HG02588 (cell line): Measurements from ENCODE around the gene KMT5B.

Source experiments
- ATAC-seq: cut with Tn5 transposase; IDR thresholded peaks from one replicate; pipeline ENCODE4 v1.9.1; 2021; ENCODE audit warnings: mild to moderate bottlenecking, moderate library complexity; ENCODE audit not compliant: unreplicated experiment

Gene KMT5B

DNA sequence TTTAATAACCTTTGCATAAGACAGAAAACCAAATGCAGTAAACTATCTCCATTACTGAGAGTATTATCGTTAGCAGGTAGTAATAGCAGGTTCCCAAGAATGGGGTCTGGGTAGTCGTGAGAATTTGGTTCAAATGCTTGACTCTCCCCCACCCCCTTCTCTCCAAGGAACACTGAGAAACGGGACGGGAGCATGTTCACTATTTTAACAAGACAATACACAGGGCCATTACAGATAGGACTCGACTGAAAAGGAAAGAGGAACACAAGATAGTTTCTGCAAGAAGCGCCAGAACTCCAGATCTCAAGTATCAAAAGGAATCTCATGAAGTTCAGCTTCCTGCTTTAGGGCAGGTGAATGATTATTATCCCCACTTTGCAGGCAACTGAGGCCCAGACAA is 27.0 kb downstream of the KMT5B start:
- no peak for ATAC-seq

DNA sequence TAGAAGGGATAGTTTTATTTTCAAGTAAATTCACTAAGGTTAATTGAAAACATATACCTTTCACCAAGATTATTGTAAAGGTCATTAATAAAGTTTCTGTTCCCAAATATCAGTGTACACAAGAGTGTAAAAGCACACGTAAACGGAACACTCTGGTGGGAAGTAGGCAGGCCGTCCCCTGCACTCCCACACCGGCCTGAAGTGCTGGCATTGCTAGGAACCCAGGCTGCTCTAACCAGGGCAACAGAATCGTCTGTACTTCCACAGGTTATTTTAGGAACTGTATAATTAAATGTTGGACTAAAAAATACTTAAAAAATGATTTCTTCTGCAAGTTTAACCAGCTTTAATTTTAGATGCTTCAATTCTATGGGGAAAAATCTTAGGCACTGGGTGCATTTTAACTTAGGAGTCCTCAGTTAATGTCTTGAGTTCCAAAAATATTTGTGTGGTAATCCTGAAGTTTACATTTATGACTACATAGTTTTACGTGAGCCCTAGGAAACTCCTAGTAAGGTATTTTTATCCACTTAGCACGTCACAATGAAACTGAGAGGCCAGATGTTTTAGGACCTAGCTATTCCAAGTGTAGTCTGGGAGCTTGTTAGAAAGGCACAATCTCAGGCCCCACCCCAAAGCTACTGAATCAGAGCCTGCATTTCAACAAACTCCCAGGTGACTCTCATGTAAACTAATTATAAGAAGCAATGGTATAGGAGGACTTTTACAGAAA is 31.2 kb downstream of the KMT5B start:
- no peak for ATAC-seq

DNA sequence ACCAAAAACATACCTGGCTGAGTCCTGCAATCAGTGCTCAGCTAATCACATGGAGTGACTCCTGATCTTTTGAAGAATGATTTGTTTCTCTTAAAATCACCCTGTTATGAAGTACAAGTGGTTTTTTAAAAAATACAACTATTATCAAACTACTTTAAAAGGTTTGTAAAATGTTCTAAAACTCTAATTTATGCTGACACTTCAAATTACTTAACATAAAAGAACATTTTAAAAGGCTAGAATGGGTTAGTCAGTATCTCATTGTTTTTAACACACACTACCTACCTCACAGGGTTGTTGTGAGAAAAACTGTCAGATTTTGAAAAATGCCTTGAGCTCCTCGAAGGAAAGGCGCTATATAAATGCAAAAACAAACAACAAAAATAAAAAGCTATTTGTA is 33.2 kb downstream of the KMT5B start:
- no peak for ATAC-seq

DNA sequence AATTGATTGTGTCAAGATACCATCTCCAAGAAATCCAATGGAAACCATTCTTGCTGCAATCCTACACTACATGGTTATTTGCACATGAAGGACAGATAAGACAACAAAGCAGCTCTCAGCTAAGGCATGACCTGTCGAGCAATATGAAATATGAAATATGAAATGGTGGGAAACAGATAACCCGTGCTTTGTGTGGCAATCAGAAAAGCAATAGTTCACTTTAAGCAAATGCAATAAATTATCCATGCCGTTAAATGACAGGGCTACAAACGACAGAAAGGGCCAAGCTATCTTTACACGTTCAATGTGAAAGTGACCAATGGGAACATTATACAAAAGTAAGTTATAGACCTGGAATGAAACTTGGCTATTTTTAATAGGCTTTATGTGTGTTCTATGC is 35.2 kb downstream of the KMT5B start:
- no peak for ATAC-seq

DNA sequence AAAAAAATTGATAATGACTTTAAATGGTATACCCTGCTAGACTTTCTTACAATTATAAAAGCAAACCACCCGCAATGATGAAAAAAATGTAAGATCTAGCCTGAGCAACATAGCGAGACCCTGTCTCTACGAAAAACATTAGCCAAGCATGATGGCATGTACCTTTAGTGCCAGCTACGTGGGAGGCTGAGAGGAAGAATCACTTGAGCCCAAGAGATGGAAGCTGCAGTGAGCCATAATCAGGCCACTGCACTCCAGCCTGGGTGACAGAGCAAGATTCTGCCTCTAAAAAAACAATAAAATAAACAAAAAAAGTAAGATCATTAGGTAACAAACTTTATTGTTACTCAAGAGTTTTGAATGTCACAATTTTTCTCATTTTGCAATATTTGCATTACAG is 39.2 kb downstream of the KMT5B start:
- no peak for ATAC-seq

DNA sequence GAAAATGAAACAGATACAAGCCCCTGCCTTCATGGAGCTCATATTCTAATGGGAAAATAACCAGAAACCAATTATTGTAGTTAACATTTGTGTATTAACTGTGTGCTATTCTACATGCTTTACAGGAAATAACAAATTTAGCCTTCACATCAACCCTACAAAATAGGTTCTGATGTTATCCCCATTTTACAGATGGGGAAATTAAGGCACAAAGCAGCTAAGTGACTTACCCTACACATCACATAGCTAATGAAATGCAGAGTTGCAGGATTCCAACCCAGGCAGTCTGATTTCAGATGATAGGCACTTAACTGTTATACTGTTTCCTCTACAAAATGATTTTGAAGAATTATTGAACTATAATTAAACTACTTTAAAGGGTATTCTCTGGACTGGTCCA is 43.7 kb downstream of the KMT5B start:
- ATAC-seq, result no peak

DNA sequence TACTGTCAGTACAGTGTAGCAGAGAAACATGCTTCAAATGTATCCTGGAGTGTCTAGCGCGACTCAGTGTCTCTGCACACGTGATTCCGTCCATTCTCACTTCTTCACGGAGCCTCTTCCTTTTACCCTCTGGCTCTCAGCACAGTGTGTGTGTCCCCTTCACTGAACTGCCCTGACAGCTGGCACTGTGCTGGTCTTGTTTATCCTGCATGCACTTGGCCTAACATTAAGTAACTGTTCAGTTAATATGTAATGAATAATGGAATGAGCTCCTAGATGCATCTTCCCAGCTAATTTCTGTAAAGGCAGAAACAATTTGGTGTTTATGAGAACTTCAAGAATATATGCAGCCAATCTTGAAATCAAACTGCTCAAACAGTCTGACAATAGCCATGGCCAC is 44.4 kb downstream of the KMT5B start:
- no peak for ATAC-seq

DNA sequence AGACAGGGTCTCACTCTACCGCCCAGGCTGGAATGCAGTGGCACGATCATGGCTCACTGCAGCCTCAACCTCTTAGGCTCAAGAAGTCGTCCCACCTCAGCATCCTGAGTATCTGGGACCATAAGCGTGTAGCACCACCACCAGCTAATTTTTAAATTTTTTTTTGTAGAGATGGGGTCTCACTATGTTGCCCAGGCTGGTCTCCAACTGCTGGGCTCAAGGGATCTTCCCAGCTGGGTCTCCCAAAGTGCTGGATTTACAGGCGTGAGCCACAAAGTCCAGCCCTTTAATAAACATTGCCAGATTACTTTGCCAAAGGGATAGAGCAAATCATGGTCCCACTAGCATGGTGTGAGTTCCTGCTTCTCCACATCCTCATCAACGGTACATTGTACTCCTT is 45.6 kb downstream of the KMT5B start:
- no peak for ATAC-seq

DNA sequence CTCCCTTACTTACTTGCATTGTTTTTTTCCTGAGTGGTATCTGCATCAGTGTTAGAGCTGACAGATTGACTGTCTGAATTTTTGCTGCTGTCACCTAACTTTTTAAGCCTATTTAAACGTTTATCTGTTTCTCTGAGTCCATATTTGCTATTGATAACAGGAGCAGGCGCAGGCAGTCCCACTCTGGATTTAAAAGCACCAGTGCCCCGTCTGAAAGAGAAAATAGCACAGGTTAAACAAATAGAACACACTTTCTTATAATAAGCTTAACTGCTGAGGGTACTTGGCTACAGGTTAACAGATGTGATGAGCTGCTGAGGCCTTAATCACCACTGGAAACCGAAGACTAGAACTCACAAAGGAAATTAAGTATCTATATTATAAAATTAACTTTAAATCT is 46.1 kb downstream of the KMT5B start:
- ATAC-seq, result no peak

DNA sequence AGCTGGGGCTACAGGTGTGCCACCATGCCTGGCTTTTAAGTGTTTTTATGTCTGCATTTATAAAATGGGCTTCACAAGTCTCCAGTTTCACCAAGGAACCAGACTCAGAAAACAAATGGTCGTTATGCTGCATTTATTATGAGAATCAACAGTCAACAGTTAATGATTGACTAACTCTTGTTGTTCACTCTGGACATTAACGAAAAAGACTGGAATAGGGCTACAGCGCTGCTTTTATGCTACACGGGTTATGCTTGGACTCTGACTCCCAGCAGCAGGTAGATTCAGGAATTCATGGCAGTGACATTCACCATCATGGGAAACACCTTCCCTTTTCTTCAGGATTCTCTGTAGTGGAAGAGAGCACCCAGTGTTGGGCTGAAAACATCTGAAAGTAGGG is 47.5 kb downstream of the KMT5B start:
- no peak for ATAC-seq

DNA sequence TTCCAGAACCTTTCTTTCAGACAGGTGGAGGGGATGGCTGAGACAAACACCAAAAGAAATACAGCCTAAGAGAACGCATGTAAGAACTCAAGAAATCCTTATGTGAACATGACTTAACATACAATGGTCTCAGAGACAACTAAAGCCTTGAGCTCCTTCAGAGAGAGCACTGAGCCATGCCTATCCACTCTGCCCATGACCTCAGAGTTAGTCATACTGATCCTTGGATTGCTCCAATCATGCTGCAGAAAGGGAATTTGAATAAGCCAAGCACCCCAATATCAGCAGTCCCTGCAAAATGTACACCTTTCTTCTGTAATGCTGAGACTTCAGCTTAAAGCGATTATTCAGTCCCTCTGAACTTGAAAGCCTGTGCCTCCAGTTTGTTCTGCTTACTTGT is 48.7 kb downstream of the KMT5B start:
- ATAC-seq, result no peak

DNA sequence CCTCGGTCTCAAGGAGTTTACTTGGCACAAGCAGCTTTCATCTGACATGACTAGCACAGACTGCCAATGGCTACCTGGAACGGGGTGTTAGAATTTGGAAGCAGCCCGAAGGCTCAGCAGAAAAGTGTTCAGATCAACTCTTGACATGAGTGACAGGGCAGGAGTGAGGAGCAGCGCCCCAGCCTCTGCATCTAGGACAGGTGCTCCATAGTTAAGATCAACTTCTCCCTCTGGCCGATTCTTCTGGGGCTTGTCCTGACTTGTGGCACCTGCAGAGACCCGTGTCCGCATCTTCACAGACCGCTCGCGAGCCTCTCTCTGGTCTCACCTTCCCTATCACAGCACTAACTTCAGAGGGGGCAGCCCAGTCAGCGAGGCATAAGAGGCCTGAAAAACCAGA is 49.4 kb downstream of the KMT5B start:
- no peak for ATAC-seq

DNA sequence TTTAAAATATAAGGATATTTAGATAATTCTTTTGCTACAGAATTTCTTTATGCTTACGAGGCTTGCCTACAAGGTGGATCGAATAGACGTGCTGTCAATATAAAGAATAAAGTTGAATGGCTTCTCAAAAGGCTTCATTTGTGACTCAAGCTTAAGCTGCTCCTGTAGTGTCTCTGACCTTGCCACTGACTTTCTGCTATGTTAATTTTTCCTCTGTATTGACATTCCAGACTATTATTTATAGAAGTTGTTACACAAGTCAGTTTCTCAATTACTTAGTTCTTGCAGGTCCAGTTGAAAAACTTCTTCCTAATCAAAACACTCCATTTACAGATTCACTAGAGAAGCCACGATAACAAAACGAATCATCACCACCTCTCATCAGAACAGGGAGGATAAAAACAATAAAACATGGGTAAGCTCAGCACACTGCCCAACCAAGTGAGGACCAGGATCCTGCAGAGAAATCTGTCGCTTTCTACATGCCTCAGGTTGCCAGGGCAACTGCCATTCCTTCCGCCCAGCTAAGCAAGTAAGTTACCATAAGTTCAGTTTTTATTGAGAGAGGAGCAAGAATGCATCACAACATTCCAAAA is 52.9 kb downstream of the KMT5B start:
- no peak for ATAC-seq

DNA sequence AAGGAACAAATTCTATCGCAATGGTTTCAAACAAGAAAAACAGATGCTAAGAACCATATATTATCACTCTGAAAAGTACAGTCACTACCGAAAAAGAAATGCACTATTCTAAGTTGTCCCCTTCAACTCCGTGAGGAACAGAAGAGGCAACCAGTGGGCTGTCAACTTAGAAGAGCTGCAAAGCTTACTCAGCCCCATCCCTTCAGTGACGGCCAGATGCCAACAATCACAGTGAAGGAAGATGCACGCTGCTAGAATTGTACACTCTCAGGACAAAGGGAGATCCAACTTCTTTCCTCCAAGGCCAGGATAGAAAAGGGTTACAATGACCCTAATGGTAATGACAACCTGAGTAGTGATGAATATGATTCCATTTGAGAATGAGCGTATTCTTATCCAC is 53.4 kb downstream of the KMT5B start:
- no peak for ATAC-seq

DNA sequence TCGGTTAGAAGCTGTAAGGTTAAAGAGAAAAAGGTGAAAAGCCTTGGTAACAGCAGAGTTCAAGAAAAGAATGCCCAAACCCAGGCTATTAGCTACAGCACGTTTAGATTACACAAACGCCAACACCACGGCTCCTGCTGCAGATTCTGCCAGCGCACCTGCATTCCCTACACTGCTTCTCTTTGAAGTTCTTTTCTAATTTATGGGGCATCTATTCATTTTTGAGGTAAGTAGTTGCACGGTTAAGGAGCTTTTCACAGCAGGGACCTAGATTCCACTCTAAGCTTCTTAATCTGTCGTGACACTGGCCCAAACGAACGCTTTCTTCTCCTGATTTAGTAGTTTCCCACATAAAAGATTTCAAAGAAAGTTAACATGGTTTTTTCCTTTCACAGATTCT is 53.9 kb downstream of the KMT5B start:
- ATAC-seq, result no peak

DNA sequence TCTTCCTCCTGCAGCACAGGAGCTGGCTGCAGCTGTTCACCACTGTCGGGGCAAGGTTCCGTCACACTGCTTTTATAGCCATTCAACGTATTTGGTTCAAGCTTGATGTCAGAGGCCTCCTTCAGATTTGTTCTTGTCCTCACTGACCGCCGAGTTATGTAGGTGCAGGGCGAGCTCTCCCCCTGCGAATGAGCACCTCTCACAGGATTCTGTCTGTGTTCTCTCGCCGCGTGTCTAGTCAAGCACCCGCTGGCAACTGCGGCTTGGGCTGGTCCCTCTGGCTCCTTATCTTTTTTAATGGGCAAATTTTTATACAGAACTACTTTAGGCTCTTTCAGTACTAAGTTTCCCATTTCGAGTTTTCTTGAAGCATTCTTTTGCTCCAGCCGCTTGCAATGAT is 54.5 kb downstream of the KMT5B start:
- ATAC-seq, result no peak

DNA sequence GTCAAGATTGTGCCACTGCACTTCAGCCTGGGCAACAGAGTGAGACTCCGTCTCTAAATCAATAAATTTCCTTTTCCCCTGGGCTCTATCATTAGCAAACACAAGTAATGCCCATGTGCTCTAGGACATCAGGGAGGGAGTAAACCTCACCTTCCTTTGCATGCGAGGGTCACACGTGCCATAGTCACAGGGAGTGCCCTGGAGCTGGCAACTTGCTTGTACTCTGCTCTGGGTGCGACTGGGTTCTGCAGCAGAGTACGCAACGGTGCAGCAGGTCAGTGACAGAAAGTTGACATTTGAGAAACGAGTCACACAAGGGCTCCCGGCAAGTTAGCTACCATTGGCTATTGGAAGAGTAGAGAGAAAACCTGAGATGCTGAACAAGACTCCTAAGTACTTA is 59.4 kb downstream of the KMT5B start:
- no peak for ATAC-seq

DNA sequence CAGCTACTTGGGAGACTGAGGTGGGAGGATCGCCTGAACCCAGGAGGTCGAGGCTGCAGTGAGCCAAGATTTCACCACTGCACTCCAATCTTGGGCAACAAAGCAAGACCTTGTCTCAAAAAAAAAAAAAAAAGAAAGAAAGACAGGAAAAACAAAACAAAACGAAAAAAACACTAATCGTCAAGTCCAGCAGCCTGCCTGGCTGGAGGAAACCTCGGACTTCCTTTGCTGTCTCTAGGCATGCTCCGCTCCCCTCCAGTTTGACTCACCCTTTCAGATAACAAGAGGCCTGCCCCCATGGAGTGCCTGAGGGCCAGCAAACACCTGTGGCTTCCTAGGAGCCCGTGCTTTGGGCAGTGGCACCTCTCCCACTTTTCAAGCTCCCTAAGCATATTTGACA is 63.1 kb downstream of the KMT5B start:
- ATAC-seq, result no peak

DNA sequence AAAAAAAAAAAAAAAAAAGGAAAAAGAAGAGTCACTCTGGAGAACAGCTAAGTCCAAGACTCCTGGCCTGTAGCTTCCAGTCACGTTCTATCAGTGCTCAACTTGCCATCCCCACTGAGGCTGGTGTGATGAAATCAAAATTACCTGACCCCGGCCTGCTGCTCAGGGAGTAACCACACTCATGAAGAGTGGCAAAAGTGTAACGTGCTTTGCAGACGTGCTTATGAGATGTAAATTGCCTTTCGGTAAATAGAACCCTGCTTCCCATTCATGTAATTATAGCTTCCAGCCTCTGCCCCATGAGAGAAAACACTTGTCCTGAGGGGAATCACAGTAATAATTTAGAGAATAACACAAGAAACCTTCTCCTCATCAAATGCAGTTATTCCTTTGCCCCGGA is 63.7 kb downstream of the KMT5B start:
- no peak for ATAC-seq

DNA sequence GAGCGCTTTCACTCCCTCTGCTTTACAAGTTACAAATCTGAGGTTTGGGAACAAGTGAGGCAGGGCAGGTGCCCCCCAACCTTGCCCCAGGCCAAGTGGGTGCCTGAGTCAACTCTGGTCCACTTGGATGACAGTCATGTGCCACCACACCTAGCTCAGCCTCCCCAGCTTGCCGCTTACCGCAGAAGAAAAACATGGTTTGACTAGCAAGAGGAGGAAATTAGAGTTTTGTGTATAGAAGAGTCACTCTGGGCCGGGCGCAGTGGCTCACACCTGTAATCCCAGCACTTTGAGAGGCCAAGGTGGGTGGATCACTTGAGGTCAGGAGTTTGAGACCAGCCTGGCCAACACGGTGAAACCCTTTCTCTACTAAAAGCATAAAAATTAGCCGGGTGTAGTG is 64.2 kb downstream of the KMT5B start:
- no peak for ATAC-seq

DNA sequence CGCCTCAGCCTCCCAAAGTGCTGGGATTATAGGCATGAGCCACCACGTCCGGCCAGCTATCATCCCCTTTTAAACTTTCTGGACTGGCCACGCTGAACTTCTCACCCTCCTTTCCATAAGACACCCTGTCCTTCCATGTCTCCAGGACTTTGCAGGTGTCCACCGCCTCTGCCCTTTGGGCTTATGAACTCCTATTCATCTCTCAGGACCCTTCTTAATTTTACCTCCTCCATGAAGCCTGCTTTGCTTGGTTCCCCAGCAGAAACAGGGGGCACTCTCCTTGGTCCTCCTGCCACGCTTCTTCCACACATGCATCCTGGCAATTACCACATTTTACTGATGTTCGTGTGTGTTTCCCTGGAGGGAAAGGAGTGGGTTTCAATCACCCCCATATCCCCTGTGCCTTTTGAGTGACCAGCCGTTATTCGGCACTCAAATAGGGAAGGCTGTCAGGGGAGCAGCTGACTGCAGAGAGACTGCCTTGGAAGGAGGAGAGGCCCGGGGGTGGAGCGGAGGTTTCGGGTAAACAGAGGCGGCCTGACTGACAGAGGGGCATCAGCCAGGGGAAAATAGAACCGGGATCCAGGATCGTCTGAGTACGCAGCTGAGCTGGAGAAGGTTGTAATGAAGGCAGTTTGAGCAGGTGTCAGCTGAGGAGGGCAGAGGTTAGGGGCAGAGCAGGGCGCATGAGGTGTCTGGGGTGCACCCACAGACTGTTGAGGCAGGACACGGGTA is 64.9 kb downstream of the KMT5B start:
- no peak for ATAC-seq

DNA sequence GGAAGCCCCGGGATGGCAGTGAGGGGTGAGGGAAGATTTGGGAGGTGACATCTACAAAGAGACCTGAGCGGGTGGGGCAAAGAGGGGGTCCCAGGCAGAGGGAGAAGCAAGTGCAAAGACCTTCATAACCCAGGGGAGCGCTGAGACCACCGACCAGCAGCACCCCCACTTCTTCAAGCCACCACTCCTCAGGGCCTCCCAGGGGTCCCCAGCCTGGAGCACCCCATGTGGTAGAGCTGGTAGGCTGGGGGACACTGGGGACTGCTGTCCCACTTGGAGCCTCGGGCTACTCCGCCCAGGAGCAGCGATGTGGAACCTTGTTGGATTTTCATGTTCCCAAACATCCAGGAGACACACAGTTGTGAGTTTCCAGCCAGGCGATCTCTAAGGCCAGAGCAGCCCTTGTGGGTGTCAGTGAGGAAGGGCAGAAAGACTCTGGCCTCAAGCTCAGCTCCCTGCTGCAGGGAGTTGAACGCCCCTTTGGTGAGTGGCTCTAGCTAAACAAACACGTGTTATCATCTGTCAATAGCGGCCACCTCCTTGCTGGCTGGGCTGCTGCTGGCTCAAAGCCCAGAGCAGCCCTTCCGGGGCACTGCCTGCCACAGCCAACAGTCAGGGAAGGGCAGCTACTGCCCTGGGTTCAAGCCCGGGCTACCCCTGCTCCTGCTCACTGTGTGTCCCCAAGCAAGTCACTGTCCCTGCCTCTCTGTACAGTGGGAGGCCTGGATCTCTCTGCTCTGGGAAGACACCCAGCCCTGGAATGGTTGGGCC is 66.2 kb downstream of the KMT5B start:
- ATAC-seq, result no peak
